HG02763 (cell line): ENCODE measurements around the gene CYP4A22.
"Not testable (repeated sequence)": the region's sequence is repeated elsewhere in the genome, so short reads cannot be mapped to it uniquely, and the experiment has no call there.

ENCODE experiments used
- ATAC-seq: cut with Tn5 transposase; IDR thresholded peaks from one replicate; pipeline ENCODE4 v1.9.1; 2021; ENCODE audit warnings: mild to moderate bottlenecking, moderate library complexity; ENCODE audit not compliant: unreplicated experiment

CYP4A22 gene

GRCh38 chr1:47149162-47149561 is 11.9 kb downstream of the CYP4A22 start:
- not testable (repeated sequence) for ATAC-seq

- not testable (repeated sequence) for ATAC-seq
These were observed 19.2 kb downstream of the CYP4A22 start for GRCh38 chr1:47156457-47156856.

GRCh38 chr1:47157957-47158356 is 20.7 kb downstream of the CYP4A22 start:
- ATAC-seq = not testable (repeated sequence)

GRCh38 chr1:47160716-47161115 is 23.5 kb downstream of the CYP4A22 start:
- ATAC-seq = no peak

- no peak for ATAC-seq
These were observed 24.2 kb downstream of the CYP4A22 start for GRCh38 chr1:47161298-47162040.

GRCh38 chr1:47164552-47164951 is 27.3 kb downstream of the CYP4A22 start:
- no peak for ATAC-seq

- no peak for ATAC-seq
These were observed 35.5 kb downstream of the CYP4A22 start for GRCh38 chr1:47172782-47173181.

- no peak for ATAC-seq
These were observed 37.4 kb downstream of the CYP4A22 start for GRCh38 chr1:47174656-47175020.

GRCh38 chr1:47175227-47175934 is 38.1 kb downstream of the CYP4A22 start:
- ATAC-seq = no peak

GRCh38 chr1:47178020-47178419 is 40.8 kb downstream of the CYP4A22 start:
- no peak for ATAC-seq

GRCh38 chr1:47178654-47179016 is 41.4 kb downstream of the CYP4A22 start:
- ATAC-seq = no peak

GRCh38 chr1:47179017-47179987 is 42.1 kb downstream of the CYP4A22 start:
- ATAC-seq = peak; percentile 68

GRCh38 chr1:47179988-47180563 is 42.8 kb downstream of the CYP4A22 start:
- no peak for ATAC-seq

GRCh38 chr1:47180603-47181094 is 43.4 kb downstream of the CYP4A22 start:
- no peak for ATAC-seq

GRCh38 chr1:47181095-47181954 is 44.1 kb downstream of the CYP4A22 start:
- ATAC-seq = no peak

- ATAC-seq = no peak
These were observed 44.9 kb downstream of the CYP4A22 start for GRCh38 chr1:47181955-47182675.

- ATAC-seq = no peak
These were observed 45.5 kb downstream of the CYP4A22 start for GRCh38 chr1:47182676-47183235.

GRCh38 chr1:47183308-47184089 is 46.3 kb downstream of the CYP4A22 start:
- no peak for ATAC-seq
